Transverse colon (tissue), 3 donors: ENCODE data around the gene RAB40A.

Source experiments
- EP300 ChIP-seq: sonication (generic); formaldehyde crosslinking; IDR thresholded peaks from one replicate; pipeline ENCODE4 v1.6.1; 2017; ENCODE audit warnings: antibody characterized with exemption, low read depth
- POLR2A ChIP-seq: fragments of 450-650 bp; IDR thresholded peaks from one replicate; pipeline ENCODE4 v1.6.1; 2016; ENCODE audit warnings: antibody characterized with exemption, mild to moderate bottlenecking, moderate library complexity
- TF ChIP-seq, protein P1 (sequence below), 5 experiments: fragments of 200-600 bp in 3 of 5; fragments of 450-650 bp in 2 of 5; sonication (generic) in 3 of 5; IDR thresholded peaks; 1 replicate in 2 of 5; 2 replicates in 3 of 5; pipeline ENCODE4 v1.5.1; 2016 to 2017; ENCODE audit warnings: antibody characterized with exemption in 5 of 5, inconsistent platforms in 3 of 5, mild to moderate bottlenecking in 2 of 5, moderate library complexity in 1 of 5

DNA sequence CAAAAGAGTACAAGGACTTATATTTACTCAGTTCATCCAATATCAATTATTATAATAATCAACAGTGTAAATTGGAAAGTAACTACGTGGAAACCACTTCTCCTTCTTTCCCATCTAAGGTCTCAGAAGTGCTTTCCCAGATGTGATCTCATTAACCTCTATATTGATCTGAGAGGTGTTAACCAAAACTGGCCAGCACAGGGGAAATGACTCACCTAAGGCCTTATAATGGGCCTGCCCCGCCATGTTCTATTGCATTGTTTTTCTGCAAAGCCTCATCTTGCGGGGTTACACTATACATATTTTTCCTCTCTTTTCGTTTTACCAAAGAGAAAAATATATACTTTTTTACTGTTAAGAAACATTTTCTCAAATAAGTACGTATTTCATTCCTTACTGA lies 20.5 kb downstream of the RAB40A start:
- TF ChIP-seq, protein P1, sequence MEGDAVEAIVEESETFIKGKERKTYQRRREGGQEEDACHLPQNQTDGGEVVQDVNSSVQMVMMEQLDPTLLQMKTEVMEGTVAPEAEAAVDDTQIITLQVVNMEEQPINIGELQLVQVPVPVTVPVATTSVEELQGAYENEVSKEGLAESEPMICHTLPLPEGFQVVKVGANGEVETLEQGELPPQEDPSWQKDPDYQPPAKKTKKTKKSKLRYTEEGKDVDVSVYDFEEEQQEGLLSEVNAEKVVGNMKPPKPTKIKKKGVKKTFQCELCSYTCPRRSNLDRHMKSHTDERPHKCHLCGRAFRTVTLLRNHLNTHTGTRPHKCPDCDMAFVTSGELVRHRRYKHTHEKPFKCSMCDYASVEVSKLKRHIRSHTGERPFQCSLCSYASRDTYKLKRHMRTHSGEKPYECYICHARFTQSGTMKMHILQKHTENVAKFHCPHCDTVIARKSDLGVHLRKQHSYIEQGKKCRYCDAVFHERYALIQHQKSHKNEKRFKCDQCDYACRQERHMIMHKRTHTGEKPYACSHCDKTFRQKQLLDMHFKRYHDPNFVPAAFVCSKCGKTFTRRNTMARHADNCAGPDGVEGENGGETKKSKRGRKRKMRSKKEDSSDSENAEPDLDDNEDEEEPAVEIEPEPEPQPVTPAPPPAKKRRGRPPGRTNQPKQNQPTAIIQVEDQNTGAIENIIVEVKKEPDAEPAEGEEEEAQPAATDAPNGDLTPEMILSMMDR (IDR thresholded peaks at IDR 0.05) = no peak
- TF ChIP-seq POLR2A = no peak
- no peak for TF ChIP-seq EP300
